Trophoblast cell (in vitro differentiated cells and primary cell): Measurements from ENCODE around the gene ZRANB3.

Experiments used
- DNase-seq, 2 donors: peaks; one replicate each; pipeline ENCODE4 v3.0.0-alpha.2; 2016
- H2AFZ ChIP-seq: 2 replicates; pipeline ENCODE4 v1.6.1; 2013; ENCODE audit warnings: low read length, moderate library complexity, mild to moderate bottlenecking; ENCODE audit not compliant: insufficient read depth, poor library complexity
- H2AK5ac ChIP-seq: 2 replicates; pipeline ENCODE4 v1.6.1; 2013; ENCODE audit warnings: mild to moderate bottlenecking, low read length
- H2BK120ac ChIP-seq: 2 replicates; pipeline ENCODE4 v1.6.1; 2013; ENCODE audit warnings: low read length, mild to moderate bottlenecking, moderate library complexity; ENCODE audit not compliant: insufficient read depth, poor library complexity
- H2BK12ac ChIP-seq: 2 replicates; pipeline ENCODE4 v1.6.1; 2013; ENCODE audit warnings: mild to moderate bottlenecking, low read length, moderate library complexity
- H2BK5ac ChIP-seq: 2 replicates; pipeline ENCODE4 v1.6.1; 2013; ENCODE audit warnings: low read length, low read depth, moderate library complexity, mild to moderate bottlenecking; ENCODE audit not compliant: poor library complexity
- H3K14ac ChIP-seq: 2 replicates; pipeline ENCODE4 v1.6.1; 2013; ENCODE audit warnings: mild to moderate bottlenecking, low read length
- H3K18ac ChIP-seq: 2 replicates; pipeline ENCODE4 v1.6.1; 2013; ENCODE audit warnings: mild to moderate bottlenecking, low read length
- H3K23ac ChIP-seq: 2 replicates; pipeline ENCODE4 v1.6.1; 2013; ENCODE audit warnings: low read length
- H3K27ac ChIP-seq: 2 replicates; pipeline ENCODE4 v1.5.1; 2013; ENCODE audit warnings: low read depth, mild to moderate bottlenecking, inconsistent platforms, low read length, moderate library complexity
- H3K27me3 ChIP-seq: 2 replicates; pipeline ENCODE4 v1.6.1; 2013; ENCODE audit warnings: inconsistent platforms, mild to moderate bottlenecking, low read length, moderate library complexity; ENCODE audit not compliant: insufficient read depth
- H3K36me3 ChIP-seq, 2 experiments: 1 replicate in 1 of 2; 2 replicates in 1 of 2; pipeline ENCODE4 v1.6.1; 2013; ENCODE audit warnings: low read length in 2 of 2, mild to moderate bottlenecking in 2 of 2, moderate library complexity in 1 of 2; ENCODE audit not compliant: insufficient read depth in 2 of 2, control insufficient read depth in 1 of 2
- H3K4ac ChIP-seq: 2 replicates; pipeline ENCODE4 v1.6.1; 2013; ENCODE audit warnings: low read depth, mild to moderate bottlenecking, low read length, moderate library complexity
- H3K4me1 ChIP-seq, 2 experiments: 1 replicate in 1 of 2; 2 replicates in 1 of 2; pipeline ENCODE4 v1.6.1; 2013; ENCODE audit warnings: low read length in 2 of 2, mild to moderate bottlenecking in 2 of 2, moderate library complexity in 1 of 2; ENCODE audit not compliant: insufficient read depth in 2 of 2, control insufficient read depth in 1 of 2
- H3K4me2 ChIP-seq: 2 replicates; pipeline ENCODE4 v1.6.1; 2013; ENCODE audit warnings: inconsistent platforms, mild to moderate bottlenecking, low read length, moderate library complexity
- H3K4me3 ChIP-seq: 2 replicates; pipeline ENCODE4 v1.5.1; 2013; ENCODE audit warnings: mild to moderate bottlenecking, low read depth, low read length, inconsistent platforms
- H3K79me1 ChIP-seq: one replicate; pipeline ENCODE4 v1.6.1; 2013; ENCODE audit warnings: low read length
- H3K79me2 ChIP-seq: 2 replicates; pipeline ENCODE4 v1.6.1; 2013; ENCODE audit warnings: low read length, mild to moderate bottlenecking; ENCODE audit not compliant: control insufficient read depth, insufficient read depth, poor library complexity
- H3K9ac ChIP-seq: 2 replicates; pipeline ENCODE4 v1.6.1; 2013; ENCODE audit warnings: mild to moderate bottlenecking, low read length
- H3K9me3 ChIP-seq: 2 replicates; pipeline ENCODE4 v1.6.1; 2013; ENCODE audit warnings: low read depth, mild to moderate bottlenecking, control low read depth, inconsistent platforms, low read length; ENCODE audit not compliant: insufficient read depth
- H4K12ac ChIP-seq: 2 replicates; pipeline ENCODE4 v1.6.1; 2013; ENCODE audit warnings: low read depth, mild to moderate bottlenecking, low read length, moderate library complexity
- H4K8ac ChIP-seq: 2 replicates; pipeline ENCODE4 v1.6.1; 2013; ENCODE audit warnings: low read depth, mild to moderate bottlenecking, low read length, moderate library complexity
- H4K91ac ChIP-seq: one replicate; pipeline ENCODE4 v1.6.1; 2013; ENCODE audit warnings: low read depth, mild to moderate bottlenecking, low read length, moderate library complexity
- WGBS: extraction: QIAGEN DNeasy Blood & Tissue Kit; methylation state at CpG from one replicate; pipeline ENCODE4 v1.1.7; 2013; ENCODE audit warnings: missing lambda C conversion rate; ENCODE audit not compliant: insufficient read length, insufficient coverage; ENCODE audit errors: extremely low coverage; 5-methylcytosine and 5-hydroxymethylcytosine counted together

The ZRANB3 gene

DNA sequence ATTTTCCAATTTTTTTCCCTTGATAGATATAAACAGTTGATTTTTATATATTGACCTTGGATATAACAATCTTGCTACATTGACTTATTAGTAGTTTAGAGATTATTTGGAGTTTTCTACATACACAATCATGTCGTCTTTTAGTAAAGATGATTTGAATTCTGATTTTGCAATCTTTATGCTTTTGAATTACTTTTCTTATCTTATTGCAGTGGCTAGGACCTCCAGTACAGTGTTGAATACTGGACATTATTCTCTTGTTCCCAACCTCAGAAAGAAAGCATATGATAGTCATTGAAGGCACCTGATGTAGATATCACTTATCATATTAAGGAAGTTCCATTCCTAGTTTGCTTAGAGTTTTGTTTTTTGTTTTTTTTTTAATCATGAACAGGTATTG, 388.7 kb downstream of the ZRANB3 start:
- H2BK5ac ChIP-seq: no peak overlapping the region
- no peak overlapping the region for H3K23ac ChIP-seq
- no peak overlapping the region for H3K9ac ChIP-seq
- H2AK5ac ChIP-seq: no peak overlapping the region
- no peak overlapping the region for H3K4ac ChIP-seq
- H2BK120ac ChIP-seq: no peak overlapping the region
- no peaks in the 10 kb centered on the region for H3K79me2 ChIP-seq
- H3K27ac ChIP-seq: no peak overlapping the region
- H3K36me3 ChIP-seq: peaks cover 6 to 8% of the 10 kb centered on the region in 2 experiments
- H4K91ac ChIP-seq: no peak overlapping the region
- H3K27me3 ChIP-seq: no peaks in the 10 kb centered on the region
- H3K18ac ChIP-seq: no peak overlapping the region
- no peak overlapping the region for H2AFZ ChIP-seq
- H4K12ac ChIP-seq: no peak overlapping the region
- WGBS: no CpG with 5 or more reads among the region's 1 CpG
- H4K8ac ChIP-seq: no peak overlapping the region
- no peak overlapping the region for H3K14ac ChIP-seq
- H3K9me3 ChIP-seq: no peaks in the 10 kb centered on the region
- H3K4me2 ChIP-seq: no peak overlapping the region
- no peak overlapping the region for H3K4me3 ChIP-seq
- H3K4me1 ChIP-seq: no peaks in the 10 kb centered on the region
- H3K79me1 ChIP-seq: no peaks in the 10 kb centered on the region
- no peak for DNase-seq
- H2BK12ac ChIP-seq: no peak overlapping the region

DNA sequence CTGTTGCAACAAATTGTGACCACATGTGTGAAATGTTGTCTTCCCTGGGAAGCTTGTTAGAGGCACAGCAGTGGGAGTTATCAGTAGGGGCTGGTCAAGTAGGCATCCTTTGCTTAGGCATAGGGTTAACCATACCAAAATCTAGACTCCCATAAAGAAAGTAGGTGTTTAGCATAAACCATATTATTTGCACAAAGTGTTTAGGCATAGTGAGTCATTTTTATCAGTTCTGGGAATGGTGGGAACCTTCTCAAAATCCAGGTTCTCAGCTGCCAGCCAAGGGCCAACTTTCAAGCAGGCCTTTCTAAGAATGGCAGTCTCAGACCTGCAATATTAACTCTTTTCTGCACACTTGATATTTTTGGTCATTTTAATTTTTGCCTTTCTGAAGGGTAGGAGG, 390.4 kb downstream of the ZRANB3 start:
- Histone ChIP-seq H4K8ac (no peak overlapping the region), H3K36me3 (peaks cover 12 to 13% of the 10 kb centered on the region in 2 experiments), H3K4me1 (no peaks in the 10 kb centered on the region), H3K18ac (no peak overlapping the region), H2BK120ac (no peak overlapping the region), H2AFZ (no peak overlapping the region), H2BK12ac (no peak overlapping the region), H3K79me1 (no peaks in the 10 kb centered on the region), H3K23ac (no peak overlapping the region), H2BK5ac (no peak overlapping the region), H3K9me3 (no peaks in the 10 kb centered on the region), H4K91ac (no peak overlapping the region), H3K14ac (no peak overlapping the region), H3K4me3 (no peak overlapping the region), H3K9ac (no peak overlapping the region), H3K27me3 (no peaks in the 10 kb centered on the region), H3K79me2 (no peaks in the 10 kb centered on the region), H3K27ac (no peak overlapping the region), H2AK5ac (no peak overlapping the region), H4K12ac (no peak overlapping the region), H3K4me2 (no peak overlapping the region), H3K4ac (no peak overlapping the region)
- DNase-seq: no peak

DNA sequence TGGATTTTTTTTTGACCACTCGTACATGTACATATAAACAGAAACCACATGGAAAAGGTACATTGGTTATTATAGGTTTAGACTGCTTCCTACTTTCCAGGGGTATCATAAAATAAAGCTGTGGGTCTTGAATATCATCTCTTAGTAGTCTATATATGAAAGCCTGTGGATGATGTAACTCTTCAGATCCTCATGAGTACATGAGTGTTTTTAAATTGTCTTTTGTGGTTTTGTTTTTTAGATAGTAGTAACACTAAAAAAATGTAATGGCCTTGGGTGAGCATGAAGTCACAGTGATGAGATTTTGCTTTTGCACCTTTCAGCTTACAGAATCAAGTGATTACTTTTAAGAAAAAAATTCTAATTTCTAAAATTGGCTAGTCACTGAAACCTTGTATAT, 398.7 kb downstream of the ZRANB3 start:
- Histone ChIP-seq H3K79me1 (no peaks in the 10 kb centered on the region), H2BK120ac (no peak overlapping the region), H3K23ac (no peak overlapping the region), H3K4me3 (no peak overlapping the region), H3K27me3 (no peaks in the 10 kb centered on the region), H4K8ac (no peak overlapping the region), H4K12ac (no peak overlapping the region), H3K14ac (no peak overlapping the region), H3K79me2 (no peaks in the 10 kb centered on the region), H3K4me1 (no peaks in the 10 kb centered on the region), H2AFZ (no peak overlapping the region), H3K36me3 (peaks cover 9 to 11% of the 10 kb centered on the region in 2 experiments), H3K9me3 (no peaks in the 10 kb centered on the region), H3K9ac (no peak overlapping the region), H3K4ac (no peak overlapping the region), H2AK5ac (no peak overlapping the region), H3K27ac (no peak overlapping the region), H2BK5ac (no peak overlapping the region), H3K18ac (no peak overlapping the region), H4K91ac (no peak overlapping the region), H3K4me2 (no peak overlapping the region), H2BK12ac (no peak overlapping the region)
- no peak for DNase-seq
- no CpG with 5 or more reads among the region's 1 CpG for WGBS

DNA sequence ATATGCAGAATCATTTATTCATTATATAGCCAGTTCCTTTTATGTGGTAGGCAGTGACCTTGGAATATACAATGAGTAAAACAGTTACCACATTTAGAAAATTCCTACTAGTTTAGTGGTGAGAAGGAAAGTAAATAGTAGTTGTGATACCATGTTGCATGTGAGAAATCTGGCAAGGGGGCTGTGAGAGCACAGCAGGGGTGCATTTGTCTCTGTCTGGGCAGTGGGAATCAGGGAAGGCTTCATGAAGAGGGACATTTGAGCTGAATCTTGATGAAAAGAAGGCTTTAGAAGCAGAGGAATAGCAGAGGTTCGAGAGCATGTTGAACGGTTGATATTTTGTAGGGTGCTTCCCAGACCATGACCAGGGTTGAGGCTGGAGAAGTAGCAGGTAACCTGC, 400.3 kb downstream of the ZRANB3 start:
- Histone ChIP-seq H3K23ac (no peak overlapping the region), H2AK5ac (no peak overlapping the region), H4K12ac (no peak overlapping the region), H3K4me2 (no peak overlapping the region), H3K4ac (no peak overlapping the region), H2AFZ (no peak overlapping the region), H4K91ac (no peak overlapping the region), H3K18ac (no peak overlapping the region), H3K36me3 (peaks cover 4 to 7% of the 10 kb centered on the region in 2 experiments), H3K27me3 (no peaks in the 10 kb centered on the region), H2BK12ac (no peak overlapping the region), H3K4me1 (no peaks in the 10 kb centered on the region), H3K9ac (no peak overlapping the region), H3K79me1 (no peaks in the 10 kb centered on the region), H2BK120ac (no peak overlapping the region), H4K8ac (no peak overlapping the region), H3K14ac (no peak overlapping the region), H3K9me3 (no peaks in the 10 kb centered on the region), H3K4me3 (no peak overlapping the region), H3K79me2 (no peaks in the 10 kb centered on the region), H3K27ac (no peak overlapping the region), H2BK5ac (no peak overlapping the region)
- DNase-seq: no peak
- no CpG with 5 or more reads among the region's 2 CpGs for WGBS
